Measurements from ENCODE around the gene ADK. TPM values are rescaled to one million over a fixed set of nuclear protein-coding genes. Genes with fewer than 3 reads are reported as not detected.

Gene ADK
- total RNA-seq, 4 donors from 2014 or later, result 42.3 to 46.3 (median 42.9) TPM

- TF ChIP-seq POLR2A (IDR thresholded peaks at IDR 0.05), result no peak
- no peak for TF ChIP-seq CTCF (IDR thresholded peaks at IDR 0.05)
- intact Hi-C loops (cut with DNase I; ENCODE audit: low total_unique reads), result no loop called here
- no peak for DNase-seq (ENCODE audit: low spot score in 2 of 2)
- H3K4me3 ChIP-seq (ENCODE audit: low read depth, poor library complexity, severe bottlenecking), result no peak overlapping the region
- 93 to 99% methylated on average over 3 of the region's 3 CpGs for WGBS, 2 donors
Measured at GRCh38 chr10:74705358-74705980, 554.4 kb downstream of the ADK start.

GRCh38 chr10:74706966-74707365 is 555.9 kb downstream of the ADK start:
- 97 to 98% methylated on average over 3 of the region's 3 CpGs for WGBS, 2 donors
- no peak overlapping the region for H3K4me3 ChIP-seq (ENCODE audit: low read depth, poor library complexity, severe bottlenecking)
- TF ChIP-seq POLR2A (IDR thresholded peaks at IDR 0.05) (no peak), CTCF (IDR thresholded peaks at IDR 0.05) (no peak)
- no peak for DNase-seq (ENCODE audit: low spot score in 2 of 2)
- intact Hi-C loops (cut with DNase I; ENCODE audit: low total_unique reads), result no loop called here

GRCh38 chr10:74708246-74708645 is 557.2 kb downstream of the ADK start:
- intact Hi-C loops (cut with DNase I; ENCODE audit: low total_unique reads), result no loop called here
- TF ChIP-seq POLR2A (IDR thresholded peaks at IDR 0.05) (no peak), CTCF (IDR thresholded peaks at IDR 0.05) (no peak)
- 88 to 97% methylated on average over 2 of the region's 2 CpGs for WGBS, 2 donors

GRCh38 chr10:74718208-74718607 is 567.2 kb downstream of the ADK start:
- H3K4me3 ChIP-seq (ENCODE audit: low read depth, poor library complexity, severe bottlenecking), result no peak overlapping the region
- WGBS, 2 donors, result 98 to 100% methylated on average over 1 of the region's 1 CpG
- TF ChIP-seq POLR2A (IDR thresholded peaks at IDR 0.05) (no peak), CTCF (IDR thresholded peaks at IDR 0.05) (no peak)
- intact Hi-C loops (cut with DNase I; ENCODE audit: low total_unique reads), result no loop called here
- DNase-seq (ENCODE audit: low spot score in 2 of 2), result no peak

More at GRCh38 chr10:74708246-74708645, 557.2 kb downstream of the ADK start:
- DNase-seq (ENCODE audit: low spot score in 2 of 2), result no peak
- no peak overlapping the region for H3K4me3 ChIP-seq (ENCODE audit: low read depth, poor library complexity, severe bottlenecking)

- no peak for TF ChIP-seq CTCF (IDR thresholded peaks at IDR 0.05)
- no peak for TF ChIP-seq POLR2A (IDR thresholded peaks at IDR 0.05)
- intact Hi-C loops (cut with DNase I; ENCODE audit: low total_unique reads), result no loop called here
- WGBS, 2 donors, result 85 to 96% methylated on average over 1 of the region's 1 CpG
- DNase-seq (ENCODE audit: low spot score in 2 of 2), result no peak
- H3K4me3 ChIP-seq (ENCODE audit: low read depth, poor library complexity, severe bottlenecking), result no peak overlapping the region
Measured at GRCh38 chr10:74728225-74728624, 577.2 kb downstream of the ADK start.

GRCh38 chr10:74730246-74730645 is 579.2 kb downstream of the ADK start:
- DNase-seq (ENCODE audit: low spot score in 2 of 2), result no peak
- no peak overlapping the region for H3K4me3 ChIP-seq (ENCODE audit: low read depth, poor library complexity, severe bottlenecking)
- intact Hi-C loops (cut with DNase I; ENCODE audit: low total_unique reads), result no loop called here
- TF ChIP-seq POLR2A (IDR thresholded peaks at IDR 0.05) (no peak), CTCF (IDR thresholded peaks at IDR 0.05) (no peak)
- 48 to 53% methylated on average over 4 of the region's 4 CpGs for WGBS, 2 donors

All from lower leg skin (tissue), 4 donors.